ENCODE results near the gene HEPHL1.

HEPHL1 gene

GRCh38 chr11:94011478-94011877, 9.7 kb upstream of the HEPHL1 start:
- DNase-seq (ENCODE audit: low read depth, low spot score) = no peak

DNA sequence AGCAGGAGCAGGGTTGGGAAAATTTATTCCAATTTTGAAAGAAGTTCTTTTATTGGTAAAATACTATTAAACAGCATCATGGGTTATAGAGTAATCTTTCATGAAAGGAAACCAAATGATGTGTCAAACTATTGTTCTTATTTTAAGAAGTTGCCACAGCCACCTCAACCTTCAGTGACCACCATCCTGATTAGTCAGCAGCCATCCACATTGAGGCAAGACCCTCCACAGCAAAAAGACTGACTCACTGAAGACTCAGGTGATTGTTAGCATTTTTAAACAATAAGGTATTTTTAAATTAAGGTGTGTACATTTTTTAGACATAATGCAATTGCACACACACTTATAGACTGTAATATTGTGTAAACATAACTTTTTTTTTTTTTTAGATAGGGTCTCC, 3.7 kb upstream of the HEPHL1 start:
- peak; percentile 57 for DNase-seq (ENCODE audit: low read depth, low spot score)
- H3K27ac ChIP-seq = peak overlapping the region; percentile 78

More at GRCh38 chr11:94011478-94011877, 9.7 kb upstream of the HEPHL1 start:
- H3K27ac ChIP-seq = peak overlapping the region; percentile 68

DNA sequence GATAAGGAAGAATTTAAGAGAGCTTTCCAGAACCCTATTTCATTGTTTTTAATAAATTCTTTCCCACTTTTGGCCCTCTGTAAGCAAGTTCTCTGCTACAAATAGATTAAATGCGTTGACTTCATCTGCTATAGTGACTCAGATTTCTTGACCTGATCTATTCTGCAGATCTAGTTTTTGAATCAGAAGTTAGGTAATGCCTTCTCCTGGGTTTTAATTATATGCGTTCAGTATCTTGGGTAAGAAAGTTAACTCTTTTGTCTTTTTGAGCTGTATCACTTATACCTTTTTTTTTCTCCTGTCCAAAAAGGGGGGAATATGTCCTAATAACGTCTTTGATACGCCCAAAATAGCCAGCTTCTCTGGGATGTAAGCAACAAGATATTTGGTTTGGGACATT, 2.4 kb upstream of the HEPHL1 start:
- DNase-seq (ENCODE audit: low read depth, low spot score) = no peak
- peak overlapping the region; percentile 78 for H3K27ac ChIP-seq

DNA sequence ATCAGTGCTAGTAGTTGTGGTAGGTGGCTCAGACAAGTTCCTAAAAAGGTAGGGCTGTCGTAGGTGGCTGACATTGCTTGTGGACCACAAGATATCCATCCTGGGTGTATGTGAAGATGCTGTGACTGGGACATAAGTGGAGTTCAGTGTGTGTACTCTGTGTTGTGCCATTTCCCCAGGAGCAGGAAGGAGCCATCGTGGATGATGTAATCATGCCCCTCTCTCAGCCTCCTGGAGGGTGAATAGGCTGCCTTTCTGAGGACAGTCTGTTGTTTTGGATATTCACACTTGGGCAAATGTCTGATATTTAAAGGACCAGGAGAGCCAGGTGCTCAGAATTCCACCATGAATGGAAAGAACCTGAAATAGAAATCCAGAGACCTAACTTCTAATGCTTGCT, 2.7 kb downstream of the HEPHL1 start:
- no peak overlapping the region for H3K27ac ChIP-seq

DNA sequence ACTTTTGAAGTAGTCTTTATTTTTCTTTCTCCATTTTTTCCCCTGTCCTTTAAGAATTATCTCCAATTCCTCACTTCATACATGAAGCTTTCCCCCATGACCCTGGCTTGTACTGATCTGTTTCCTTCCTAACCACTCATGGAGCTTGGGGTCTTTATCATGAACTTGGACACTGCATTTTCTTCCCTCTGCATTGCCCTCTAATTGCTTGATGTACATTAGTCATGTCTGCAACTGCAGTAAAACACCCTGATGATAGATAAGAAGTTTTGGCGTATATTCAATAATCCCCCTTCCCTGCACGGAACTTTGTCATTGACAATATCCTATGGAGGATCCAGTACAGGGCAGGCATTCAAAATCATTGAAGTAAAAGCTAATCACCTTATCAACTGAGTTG, 3.4 kb downstream of the HEPHL1 start:
- no peak for DNase-seq (ENCODE audit: low read depth, low spot score)
- no peak overlapping the region for H3K27ac ChIP-seq

More for the DNA sequence above, 2.7 kb downstream of the HEPHL1 start:
- no peak for DNase-seq (ENCODE audit: low read depth, low spot score)

GRCh38 chr11:94025690-94026394, 4.7 kb downstream of the HEPHL1 start:
- DNase-seq (ENCODE audit: low read depth, low spot score) = no peak
- H3K27ac ChIP-seq = no peak overlapping the region

DNA sequence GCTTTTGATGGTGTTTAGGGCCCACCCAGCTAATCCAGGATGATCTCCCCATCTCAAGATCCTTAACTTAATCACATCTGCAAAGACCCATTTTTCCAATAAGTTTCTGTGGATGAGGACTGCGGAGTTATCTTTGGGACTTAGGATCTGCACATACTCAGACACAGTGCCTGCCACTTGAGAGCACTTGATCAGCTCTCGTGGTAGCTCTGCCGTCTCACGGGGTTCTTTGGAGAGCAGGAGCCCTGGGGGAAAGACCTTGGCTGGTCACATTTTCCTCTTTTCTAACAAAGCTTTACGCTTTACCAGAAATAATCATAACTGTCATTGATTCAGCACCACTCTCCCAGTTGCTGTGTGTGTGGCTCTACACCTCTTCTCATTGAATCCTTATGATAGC, 6.1 kb downstream of the HEPHL1 start:
- H3K27ac ChIP-seq = no peak overlapping the region

DNA sequence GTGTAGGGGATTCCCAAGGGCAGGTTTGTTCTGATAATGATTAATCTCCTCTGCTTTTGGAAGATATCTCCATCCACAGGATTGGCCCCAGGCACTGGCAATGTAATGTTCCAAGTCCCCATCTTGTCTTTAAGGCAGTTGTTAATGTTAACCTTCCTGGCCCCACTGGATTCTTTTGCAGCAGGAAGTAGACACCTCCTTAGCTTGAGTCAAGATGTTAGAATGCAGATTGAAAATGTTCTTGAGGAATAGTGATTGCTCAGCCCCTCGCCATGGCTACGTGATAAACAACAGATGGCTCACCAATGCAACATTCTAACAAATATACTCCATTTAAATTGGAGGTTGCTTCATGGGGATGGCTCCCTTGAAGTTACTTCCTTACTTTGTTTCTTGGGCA, 7.3 kb downstream of the HEPHL1 start:
- DNase-seq (ENCODE audit: low read depth, low spot score) = peak; percentile 83
- H3K27ac ChIP-seq = peak overlapping the region; percentile 70

More for the DNA sequence above, 6.1 kb downstream of the HEPHL1 start:
- DNase-seq (ENCODE audit: low read depth, low spot score) = no peak

- DNase-seq (ENCODE audit: low read depth, low spot score) = no peak
- peak overlapping the region; percentile 19 for H3K27ac ChIP-seq
These were observed 8.9 kb downstream of the HEPHL1 start for GRCh38 chr11:94030059-94030458.

- no peak overlapping the region for H3K27ac ChIP-seq
- no peak for DNase-seq (ENCODE audit: low read depth, low spot score)
These were observed 10.5 kb downstream of the HEPHL1 start for GRCh38 chr11:94031625-94032024.

- no peak overlapping the region for H3K27ac ChIP-seq
- DNase-seq (ENCODE audit: low read depth, low spot score) = no peak
These were observed 10.9 kb downstream of the HEPHL1 start for GRCh38 chr11:94032066-94032465.

DNA sequence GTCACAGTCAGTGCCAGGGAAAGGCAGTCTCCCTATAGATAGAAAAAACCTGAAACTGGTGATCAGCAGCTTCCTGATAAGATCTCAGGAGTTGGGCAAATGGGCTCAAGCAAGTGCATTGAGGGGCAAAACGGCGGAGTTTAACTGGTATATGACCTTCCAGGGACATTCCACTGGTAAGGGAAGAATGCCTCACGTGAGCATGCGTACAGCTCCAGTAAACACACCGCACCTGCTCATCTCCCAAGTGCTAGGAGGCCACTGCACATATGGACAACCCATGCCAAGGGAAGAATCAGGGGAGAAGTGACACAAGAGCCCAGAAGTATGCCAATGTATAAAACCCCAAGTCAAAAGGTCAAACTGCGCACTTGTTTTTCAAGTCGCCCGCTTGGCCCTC, 11.6 kb downstream of the HEPHL1 start:
- DNase-seq (ENCODE audit: low read depth, low spot score) = no peak
- no peak overlapping the region for H3K27ac ChIP-seq

- no peak overlapping the region for H3K27ac ChIP-seq
- no peak for DNase-seq (ENCODE audit: low read depth, low spot score)
These were observed 13.1 kb downstream of the HEPHL1 start for GRCh38 chr11:94034207-94034606.

GRCh38 chr11:94036096-94036495, 14.9 kb downstream of the HEPHL1 start:
- DNase-seq (ENCODE audit: low read depth, low spot score) = no peak
- no peak overlapping the region for H3K27ac ChIP-seq

DNA sequence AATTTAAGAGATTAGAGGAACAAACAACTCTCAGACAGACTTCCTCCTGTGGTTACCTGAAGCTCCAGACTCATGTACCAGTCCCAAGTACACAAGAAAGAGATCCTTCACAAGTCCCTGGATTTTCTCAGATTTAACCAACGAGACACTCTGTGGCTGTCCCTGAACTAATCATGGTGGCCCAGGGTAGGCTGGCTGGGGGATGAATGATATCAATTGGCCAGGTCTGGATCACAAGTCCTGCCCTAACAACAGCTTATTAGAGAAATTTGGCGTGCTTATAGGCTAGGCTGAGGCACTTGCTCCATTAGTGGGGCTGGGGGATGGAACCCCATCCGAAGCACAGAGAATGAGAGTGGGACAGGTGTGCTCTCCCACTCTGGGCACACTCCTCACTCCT, 22.1 kb downstream of the HEPHL1 start:
- no peak overlapping the region for H3K27ac ChIP-seq

GRCh38 chr11:94046796-94047195, 25.6 kb downstream of the HEPHL1 start:
- DNase-seq (ENCODE audit: low read depth, low spot score) = no peak
- peak overlapping the region; percentile 23 for H3K27ac ChIP-seq

More for the DNA sequence above, 22.1 kb downstream of the HEPHL1 start:
- DNase-seq (ENCODE audit: low read depth, low spot score) = no peak

GRCh38 chr11:94048032-94048709, 27.0 kb downstream of the HEPHL1 start:
- DNase-seq (ENCODE audit: low read depth, low spot score) = no peak

GRCh38 chr11:94049351-94049750, 28.2 kb downstream of the HEPHL1 start:
- H3K27ac ChIP-seq = no peak overlapping the region
- no peak for DNase-seq (ENCODE audit: low read depth, low spot score)

More at GRCh38 chr11:94048032-94048709, 27.0 kb downstream of the HEPHL1 start:
- no peak overlapping the region for H3K27ac ChIP-seq

- H3K27ac ChIP-seq = no peak overlapping the region
- DNase-seq (ENCODE audit: low read depth, low spot score) = no peak
These were observed 37.5 kb downstream of the HEPHL1 start for GRCh38 chr11:94058630-94059029.

DNA sequence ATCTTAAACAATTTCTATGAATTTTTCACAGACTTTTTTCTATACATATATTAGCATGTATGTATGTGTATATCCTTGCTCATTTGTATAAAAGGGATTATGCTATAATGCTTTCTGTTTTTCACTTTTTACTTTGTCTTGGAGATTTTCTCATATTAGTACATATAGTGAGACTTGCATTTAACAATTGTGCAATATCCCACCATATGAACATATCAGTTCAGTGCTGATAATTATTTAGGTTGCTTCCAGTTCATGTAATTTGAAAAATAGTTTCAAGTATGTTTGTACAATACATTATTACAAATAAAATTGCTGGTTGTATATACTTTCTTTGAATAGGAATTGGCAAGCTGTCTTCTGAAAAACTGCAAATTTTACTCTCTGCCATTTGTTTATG, 37.9 kb downstream of the HEPHL1 start:
- no peak overlapping the region for H3K27ac ChIP-seq
- no peak for DNase-seq (ENCODE audit: low read depth, low spot score)

GRCh38 chr11:94060401-94060800, 39.2 kb downstream of the HEPHL1 start:
- no peak for DNase-seq (ENCODE audit: low read depth, low spot score)
- peak overlapping the region; percentile 7 for H3K27ac ChIP-seq

DNA sequence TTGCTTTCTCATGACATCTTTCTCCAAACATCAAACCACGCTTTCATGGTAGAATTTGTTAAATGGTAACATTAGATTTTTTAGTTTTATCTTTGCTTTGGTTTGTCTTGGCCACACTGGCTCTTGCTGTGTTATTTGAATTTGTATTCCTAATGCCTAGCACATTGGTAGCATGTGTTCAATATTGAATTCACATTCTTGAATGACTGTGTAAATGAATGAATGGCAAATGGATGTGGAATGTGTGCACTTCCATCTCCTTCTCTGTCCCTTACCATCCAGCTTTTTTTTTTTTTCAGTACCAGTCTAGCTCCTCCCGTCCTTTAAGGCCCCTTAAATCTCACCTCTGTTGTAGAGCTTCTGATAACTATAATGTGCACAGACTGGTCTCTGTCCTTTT, 41.2 kb downstream of the HEPHL1 start:
- no peak for DNase-seq (ENCODE audit: low read depth, low spot score)
- H3K27ac ChIP-seq = no peak overlapping the region

Data from epithelial cell of prostate (primary cell).